Measurements from ENCODE around the gene TIGD4.
A peak's percentile ranks its signal among the peaks of the same experiment; 100 is the strongest.
"Not testable (repeated sequence)": the region's sequence is repeated elsewhere in the genome, so short reads cannot be mapped to it uniquely, and the experiment has no call there.

TIGD4 gene

DNA sequence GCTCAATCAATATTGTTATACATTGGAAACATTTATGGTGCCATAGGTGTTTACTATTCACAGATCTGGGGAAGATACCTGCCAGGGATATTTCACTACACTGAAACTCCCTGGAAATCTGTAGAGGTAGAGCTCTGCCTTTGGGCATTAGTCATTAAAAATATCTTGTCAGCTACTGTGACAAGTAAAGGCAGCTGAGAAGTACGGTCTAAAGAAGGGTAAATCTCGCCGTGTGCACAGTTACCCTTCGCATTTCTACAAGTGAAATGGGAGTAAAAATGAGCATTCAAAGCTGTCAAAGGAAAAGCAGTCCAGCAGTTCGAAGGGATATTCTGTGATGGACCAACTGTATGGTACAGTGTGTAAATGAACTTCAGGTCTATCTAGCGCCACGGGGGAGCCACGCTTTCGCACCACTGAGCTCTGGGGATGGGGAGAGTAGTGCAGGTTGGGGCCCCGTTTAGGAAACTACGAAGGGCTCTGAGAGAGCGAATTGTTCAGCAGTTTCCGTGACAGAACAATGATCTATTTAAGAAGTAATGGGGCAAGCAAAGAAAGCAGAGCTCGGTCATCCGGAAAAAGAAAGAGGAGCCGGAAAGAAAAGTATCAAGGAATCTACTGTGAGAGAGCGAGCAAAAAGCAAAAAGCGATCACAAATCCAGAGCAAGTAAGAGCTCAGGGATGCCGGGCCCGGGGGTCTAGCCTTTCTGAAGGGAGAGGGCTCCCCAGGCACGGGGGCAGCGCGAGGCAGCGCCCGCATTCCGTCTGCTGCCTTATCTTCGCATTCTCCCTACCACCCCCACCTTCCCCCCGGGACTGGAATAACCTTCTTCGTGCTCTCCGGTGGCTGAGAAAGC, 646 bp downstream of the TIGD4 start:
- peak; percentile 38 to 47 for DNase-seq

DNA sequence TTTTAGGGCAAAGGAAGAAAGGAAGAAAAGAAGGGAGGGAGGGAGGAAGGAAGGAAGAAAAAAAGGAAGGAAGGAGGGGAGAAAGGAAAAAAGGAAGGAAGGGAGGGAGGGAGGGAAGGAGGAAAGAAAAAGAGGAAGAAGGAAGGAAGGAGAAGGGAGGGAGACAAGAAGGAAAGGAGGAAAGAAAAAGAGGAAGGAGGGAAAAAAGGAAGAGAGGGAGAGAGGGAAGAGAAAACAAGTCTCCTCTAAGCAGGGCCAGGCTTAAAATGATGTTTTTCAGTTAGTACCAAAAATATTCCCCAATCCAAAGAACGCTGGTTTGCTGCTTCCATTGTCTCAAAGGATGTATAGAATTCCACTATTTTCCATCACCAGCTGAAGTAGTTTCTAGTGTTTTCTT, 2.0 kb downstream of the TIGD4 start:
- DNase-seq = no peak

DNA sequence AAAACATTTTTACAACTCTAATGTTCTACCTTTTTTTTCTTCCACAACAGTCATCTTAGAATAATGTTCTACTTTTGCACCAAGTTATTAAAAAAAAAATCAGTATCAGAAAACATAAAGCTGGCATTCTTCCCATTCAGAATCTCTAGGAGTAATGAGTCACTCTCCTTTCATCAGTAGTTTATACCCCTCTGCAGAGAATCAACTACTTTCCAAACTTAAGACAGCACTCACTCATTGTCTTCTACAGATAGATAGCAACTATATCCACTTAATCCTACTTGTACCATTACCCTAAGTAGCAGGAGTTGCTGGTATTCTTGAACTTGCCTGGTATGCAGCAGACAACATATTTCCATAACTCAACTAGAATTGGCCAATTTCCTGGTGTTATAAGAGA, 3.2 kb downstream of the TIGD4 start:
- no peak for DNase-seq

DNA sequence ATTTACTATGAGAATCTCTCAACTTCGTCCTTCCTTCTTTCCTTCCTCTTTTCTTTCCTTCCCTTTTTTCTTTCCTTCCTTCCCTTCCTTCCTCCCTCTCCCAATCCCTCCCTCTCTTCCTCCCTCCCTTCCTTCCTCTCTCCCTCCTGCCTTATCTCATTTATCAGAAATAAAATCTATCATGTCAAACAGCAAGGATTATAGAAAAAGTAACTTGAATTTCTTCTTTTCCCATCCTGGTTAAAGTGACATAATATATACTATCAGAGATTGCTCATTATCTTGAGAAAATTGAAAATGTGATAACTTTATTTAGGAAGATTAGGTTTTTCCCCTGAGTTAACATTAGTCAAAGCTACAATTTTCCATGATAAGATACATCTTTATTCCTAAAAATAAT, 5.6 kb downstream of the TIGD4 start:
- no peak for DNase-seq

DNA sequence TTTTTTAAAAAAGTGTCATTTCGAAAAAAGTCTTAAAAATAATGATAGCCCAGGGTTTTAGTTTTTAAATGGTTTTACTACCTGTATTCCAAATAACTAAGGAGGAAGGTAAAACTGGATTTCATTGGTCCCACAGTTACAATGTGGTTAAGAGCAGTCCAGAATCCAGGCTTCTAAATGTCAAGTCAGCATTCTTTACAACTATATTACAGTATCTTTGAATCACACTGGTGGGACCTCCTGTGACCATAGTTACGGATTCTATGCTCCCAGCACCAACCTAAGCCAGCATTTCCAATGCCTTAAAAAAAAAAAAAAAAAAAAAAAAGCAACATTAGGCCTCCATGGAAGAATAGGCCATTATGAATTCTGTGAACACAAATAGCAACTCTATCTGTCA, 6.2 kb downstream of the TIGD4 start:
- DNase-seq = no peak

DNA sequence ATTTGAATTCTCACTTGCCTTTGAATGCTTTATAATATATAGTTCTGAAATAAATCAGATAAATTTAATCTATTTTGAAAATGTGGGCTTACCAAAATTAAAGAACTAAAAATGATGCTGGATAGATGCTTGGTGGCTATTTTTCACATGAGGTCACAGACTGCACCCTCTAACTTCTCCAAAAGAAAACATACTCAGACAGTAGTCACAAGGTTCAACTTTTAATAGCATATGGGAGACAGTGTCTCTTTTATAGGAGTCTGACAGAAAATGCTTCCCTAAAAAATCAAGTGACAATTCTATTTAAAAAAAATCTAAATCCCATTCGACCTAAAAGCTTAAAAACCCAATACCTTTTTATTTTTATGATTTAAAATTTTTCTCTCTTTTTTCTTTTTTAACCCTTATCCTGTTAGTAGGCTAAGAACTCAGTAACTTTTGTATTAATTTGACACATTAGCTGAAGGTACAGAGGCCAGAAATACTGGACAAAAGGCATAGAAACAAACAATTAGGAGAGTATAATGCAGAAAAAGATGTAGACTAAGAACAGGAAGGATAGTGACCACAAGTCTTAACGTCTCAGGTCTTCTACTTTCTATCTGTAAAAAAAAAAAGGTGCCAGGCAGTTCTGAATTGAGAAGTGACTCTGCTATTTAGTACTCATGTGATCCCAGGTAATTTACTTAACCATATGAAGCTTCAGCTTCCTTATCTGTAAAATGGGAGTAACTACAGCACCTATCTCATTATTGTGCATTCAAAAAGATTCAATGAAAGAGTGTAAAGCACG, 7.6 kb downstream of the TIGD4 start:
- no peak for DNase-seq

DNA sequence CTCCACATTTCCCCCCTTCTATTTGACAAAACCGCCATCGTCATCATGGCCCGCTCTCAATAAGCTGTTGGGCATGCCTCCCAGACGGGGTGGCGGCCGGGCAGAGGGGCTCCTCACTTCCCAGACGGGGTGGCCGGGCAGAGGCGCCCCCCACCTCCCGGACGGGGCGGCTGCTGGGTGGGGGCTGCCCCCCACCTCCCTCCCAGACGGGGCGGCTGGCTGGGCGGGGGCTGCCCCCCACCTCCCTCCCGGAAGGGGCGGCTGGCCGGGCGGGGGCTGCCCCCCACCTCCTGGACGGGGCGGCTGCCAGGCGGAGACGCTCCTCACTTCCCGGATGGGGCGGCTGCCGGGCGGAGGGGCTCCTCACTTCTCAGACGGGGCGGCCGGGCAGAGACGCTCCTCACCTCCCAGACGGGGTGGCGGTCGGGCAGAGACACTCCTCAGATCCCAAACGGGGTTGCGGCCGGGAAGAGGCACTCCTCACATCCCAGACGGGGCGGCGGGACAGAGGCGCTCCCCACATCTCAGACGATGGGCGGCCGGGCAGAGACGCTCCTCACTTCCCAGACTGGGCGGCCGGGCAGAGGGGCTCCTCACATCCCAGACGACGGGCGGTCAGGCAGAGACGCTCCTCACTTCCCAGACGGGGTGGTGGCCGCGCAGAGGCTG, 14.3 kb downstream of the TIGD4 start:
- not testable (repeated sequence) for DNase-seq

DNA sequence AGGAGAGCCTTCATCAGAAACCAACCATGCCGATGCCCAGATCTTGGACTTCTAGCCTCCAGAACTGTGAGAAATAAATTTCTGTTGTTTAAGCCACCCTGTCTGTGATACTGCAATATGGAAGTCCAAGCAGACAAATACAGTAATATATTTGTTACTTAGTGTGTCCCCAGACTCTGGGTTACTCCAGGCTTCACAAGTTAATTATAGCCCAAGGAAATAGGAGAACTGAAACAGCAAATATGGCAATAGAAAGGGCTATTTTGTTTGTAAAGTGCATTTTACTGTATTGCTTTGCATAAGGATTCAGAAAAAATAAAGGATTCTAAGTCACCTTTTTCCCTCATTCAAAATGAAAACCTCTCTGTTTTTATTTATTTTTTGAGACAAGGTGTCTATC, 15.7 kb downstream of the TIGD4 start:
- no peak for DNase-seq

DNA sequence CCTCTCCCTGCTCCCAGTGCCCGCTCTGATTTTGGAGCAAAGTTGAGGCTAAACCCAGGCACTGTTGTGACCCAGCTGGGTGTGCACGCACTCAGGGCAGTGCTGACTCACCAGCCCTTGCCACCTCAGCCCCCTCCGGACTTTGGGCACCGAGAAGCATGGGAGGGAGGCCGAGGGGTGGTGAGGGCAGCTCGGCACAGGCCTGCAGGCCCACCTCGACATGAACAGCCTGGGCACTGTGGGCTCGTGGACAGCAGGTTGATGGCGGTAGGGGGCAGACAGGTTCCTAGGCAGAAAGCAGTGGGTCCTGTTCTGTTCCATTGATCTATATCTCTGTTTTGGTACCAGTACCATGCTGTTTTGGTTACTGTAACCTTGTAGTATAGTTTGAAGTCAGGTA, 30.9 kb downstream of the TIGD4 start:
- no peak for DNase-seq

DNA sequence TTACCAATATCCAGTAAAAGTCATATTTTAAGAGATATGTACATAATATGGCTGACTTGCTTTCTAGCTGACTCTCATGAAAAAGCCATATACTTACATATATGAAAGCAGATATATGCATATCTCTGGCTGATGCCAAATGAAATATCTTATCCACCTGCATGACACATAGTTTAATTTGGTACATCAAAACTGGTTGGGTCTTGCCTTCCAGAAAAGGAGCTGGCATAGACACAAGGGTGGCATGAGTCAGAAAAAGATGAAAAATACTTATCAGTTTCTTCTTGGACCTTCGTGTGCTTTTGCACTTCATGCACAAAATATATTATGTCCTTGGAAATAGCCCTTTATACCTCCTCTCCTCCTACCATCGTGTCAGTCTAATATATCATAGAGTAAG, 32.1 kb downstream of the TIGD4 start:
- DNase-seq = no peak

DNA sequence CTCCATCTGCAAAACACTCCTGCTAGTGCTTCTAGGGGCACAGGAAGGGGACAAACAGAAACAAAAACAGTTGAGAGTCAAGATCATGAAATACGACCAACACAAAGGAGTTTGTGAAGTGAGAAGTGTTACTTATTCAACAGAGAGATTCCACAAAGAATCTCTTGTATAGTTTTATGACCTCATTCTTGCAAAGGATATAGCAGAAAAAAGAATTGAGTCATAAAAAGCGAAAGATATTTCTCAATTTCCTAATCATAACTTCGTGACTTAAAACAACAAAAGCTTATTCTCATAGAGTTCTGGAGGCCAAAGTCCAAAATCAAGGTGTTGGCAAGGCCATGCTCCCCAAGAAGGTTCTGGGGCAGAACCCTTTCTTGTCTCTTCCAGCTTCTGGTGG, 40.7 kb downstream of the TIGD4 start:
- no peak for DNase-seq

DNA sequence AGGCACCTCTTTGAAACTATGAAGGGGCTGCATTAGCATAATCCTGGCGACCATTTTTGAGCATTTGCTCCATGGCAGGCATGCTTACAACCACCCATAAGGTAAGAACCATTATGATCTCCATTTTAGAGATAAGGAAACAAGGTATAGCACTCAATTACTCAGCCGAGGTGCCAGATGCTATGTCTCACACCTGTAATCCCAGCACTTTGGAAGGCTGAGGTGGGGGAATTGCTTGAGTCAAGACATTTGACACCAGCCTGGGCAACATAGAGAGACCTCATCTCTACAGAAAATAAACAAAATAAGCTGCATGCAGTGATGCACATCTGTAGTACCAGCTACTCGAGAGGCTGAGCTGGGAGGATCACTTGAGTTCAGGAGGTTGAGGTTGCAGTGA, 43.6 kb downstream of the TIGD4 start:
- no peak for DNase-seq

DNA sequence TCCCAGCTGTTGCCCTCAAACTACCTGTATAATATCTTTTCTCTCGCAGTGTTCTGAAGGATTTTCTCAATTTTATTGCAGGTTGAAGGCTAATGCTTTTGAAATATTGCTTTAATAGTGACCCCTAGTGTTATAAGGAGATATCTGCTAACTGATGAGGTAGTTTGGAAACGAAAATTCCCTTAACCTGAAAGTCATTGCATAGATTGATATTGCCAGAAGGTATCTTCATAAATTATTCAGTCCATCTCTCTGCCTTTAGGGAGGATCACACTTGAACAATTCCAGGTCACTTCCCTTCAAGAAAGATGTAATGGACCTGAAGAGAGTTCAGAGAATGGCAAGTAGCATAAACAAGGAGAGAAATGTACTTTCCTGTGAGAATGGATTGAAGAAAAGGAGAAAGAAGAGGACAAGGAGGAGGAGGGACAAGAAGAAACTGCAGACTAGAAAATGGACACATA, 44.1 kb downstream of the TIGD4 start:
- no peak for DNase-seq

DNA sequence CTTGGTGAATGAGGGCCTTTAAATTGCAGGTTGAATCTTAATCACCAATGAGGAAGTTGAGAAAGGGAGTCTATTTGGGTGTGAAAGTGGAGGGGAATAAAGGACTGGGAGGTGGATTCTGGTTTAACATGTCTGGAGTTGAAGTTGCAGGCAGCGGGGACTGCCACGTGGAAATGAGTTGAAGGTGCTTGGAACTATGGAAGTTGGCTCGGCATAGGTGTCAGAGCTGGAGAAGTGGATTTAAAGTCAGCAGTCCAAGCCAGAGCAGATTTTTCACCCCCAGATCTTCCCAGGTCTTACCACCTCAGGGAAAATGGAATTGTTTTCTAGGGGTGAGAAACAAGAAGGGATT, 44.9 kb downstream of the TIGD4 start:
- DNase-seq = no peak

DNA sequence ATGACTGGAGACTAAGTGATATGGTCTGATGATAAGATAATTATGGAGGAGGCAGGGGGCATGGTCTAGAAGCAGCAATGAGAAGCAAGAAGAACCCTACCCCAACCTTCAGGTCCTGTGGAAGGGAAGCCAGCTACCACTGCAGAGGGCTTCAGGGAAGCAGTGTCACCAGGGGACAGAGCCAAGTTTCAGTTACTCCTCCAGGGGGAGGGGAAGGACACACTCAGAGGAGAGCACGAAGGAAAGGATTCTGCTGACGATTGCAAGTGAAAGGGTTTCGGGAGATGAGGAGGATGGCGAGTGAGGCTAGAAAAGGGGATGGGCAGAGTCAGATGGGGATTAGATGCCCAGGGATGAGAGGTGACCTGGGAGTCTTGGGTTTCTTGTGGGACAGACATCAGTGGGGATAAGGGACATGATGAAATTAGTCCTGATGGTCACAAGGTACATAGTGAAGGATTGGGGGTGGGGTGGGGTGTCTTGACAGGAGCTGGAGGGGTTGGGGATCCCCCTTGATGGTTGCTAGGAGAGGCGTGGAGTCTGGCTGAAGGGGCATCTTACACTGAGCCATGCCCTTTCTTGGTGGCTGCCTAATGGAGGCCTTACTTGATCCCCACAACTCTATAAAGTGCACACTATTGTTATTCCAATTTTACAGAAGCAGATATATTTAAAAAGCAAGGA, 45.4 kb downstream of the TIGD4 start:
- no peak for DNase-seq

DNA sequence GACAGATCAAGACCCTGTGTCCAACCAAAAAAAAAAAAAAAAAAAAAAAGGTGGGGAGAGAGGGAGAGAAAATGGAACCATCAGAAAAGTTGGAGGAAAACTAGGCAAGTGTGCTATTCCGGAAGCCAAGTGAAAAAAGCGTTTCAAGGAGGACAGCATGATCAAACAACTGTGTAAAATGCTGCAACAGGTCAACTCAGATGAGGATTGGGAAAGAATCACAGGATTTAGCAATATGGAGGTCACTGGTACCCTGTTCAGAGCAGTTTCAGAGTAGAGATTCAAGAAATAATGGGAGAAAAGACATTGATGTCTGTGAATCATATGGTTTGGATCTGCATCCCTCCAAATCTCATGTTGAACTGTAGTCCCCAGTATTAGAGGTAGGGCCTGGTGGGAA, 47.5 kb downstream of the TIGD4 start:
- no peak for DNase-seq

DNA sequence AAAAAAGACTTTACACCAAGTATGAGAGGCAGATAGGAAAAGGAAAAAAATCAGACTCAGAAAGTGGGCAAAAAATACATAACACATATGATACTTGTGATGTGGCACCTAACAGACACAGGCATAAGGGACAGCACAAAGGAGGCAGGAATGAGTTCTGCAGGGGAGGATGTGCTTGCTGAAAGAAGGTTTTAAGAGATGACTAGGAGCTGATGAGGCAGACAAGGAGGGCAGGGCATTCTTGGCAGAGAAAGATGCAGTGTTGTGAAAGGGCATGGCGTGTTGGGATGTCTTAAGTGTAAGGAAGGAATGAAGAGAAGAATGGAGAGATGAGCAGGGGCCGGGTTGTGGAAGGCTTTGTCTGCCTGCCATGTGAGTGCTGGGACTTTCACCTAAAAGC, 50.1 kb downstream of the TIGD4 start:
- no peak for DNase-seq

DNA sequence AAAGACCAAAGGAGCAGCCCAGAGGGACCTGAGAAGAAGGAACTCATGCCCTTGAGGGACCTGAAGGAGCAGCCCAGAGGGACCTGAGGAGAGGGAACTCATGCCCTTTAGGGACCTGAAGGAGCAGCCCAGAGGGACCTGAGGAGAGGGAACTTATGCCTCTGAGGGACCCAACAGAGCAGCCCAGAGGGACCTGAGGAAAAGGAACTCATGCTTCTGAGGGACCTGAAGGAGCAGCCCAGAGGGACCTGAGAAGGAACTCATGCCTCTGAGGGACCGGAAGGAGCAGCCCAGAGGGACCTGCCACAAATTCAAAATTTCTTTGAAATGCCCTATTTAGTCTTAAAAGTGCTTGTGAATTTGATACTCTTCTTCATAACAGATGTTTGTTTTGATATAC, 51.2 kb downstream of the TIGD4 start:
- no peak for DNase-seq

DNA sequence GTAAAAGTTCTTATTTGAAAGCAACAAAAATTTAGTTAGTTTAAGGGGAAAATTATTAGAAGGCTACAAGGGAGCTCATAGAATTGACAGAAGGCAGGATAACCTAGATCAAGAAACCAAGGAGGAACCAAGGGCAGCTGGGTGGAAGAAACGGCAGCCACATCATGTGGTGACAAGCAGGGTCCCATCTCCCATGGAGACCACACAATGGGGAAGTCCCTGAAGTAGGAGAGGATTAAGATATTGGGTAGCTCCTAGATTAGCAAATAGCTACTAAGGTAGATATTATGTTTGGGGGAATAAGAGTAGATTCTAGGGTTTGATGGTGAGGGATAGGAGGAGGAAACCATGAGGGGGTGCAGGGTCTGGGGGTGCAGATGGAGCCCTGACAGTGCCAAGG, 51.7 kb downstream of the TIGD4 start:
- DNase-seq = no peak

DNA sequence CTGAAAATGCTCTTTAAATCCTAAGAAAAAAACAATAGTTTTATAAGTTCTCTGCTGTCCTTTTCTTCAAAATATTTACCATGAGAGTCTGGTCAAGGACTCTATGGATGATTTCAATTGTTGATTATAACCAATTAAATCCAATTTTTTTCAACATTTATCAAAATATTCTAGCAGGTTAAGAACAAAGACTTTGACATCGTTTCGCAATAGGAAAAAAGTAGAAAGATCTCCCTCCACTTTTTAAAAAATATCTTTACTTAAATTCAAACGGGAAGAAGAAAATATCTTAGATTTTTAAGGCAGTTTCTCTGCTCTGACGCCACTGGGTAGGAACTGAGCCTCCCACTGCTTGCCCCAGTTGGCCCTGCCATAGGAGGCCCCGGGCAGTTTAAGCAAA, 55.0 kb downstream of the TIGD4 start:
- no peak for DNase-seq

DNA sequence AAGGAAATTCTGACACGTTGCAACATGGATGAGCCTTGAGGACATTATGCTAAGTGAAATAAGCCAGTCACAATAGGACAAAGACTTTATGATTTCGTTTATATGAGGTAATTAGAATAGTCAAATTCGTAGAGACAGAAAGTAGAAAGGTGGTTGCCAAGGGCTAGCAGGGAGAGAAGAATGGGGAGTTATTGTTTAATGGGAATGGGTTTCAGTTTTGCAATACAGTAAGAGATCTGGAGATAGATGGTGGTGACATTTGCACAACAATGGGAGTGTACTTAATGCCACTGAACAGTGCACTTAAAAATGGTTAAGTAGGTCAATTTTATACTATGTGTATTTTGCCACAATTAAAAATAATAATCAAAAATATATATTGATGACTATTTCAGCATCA, 56.3 kb downstream of the TIGD4 start:
- DNase-seq = no peak

DNA sequence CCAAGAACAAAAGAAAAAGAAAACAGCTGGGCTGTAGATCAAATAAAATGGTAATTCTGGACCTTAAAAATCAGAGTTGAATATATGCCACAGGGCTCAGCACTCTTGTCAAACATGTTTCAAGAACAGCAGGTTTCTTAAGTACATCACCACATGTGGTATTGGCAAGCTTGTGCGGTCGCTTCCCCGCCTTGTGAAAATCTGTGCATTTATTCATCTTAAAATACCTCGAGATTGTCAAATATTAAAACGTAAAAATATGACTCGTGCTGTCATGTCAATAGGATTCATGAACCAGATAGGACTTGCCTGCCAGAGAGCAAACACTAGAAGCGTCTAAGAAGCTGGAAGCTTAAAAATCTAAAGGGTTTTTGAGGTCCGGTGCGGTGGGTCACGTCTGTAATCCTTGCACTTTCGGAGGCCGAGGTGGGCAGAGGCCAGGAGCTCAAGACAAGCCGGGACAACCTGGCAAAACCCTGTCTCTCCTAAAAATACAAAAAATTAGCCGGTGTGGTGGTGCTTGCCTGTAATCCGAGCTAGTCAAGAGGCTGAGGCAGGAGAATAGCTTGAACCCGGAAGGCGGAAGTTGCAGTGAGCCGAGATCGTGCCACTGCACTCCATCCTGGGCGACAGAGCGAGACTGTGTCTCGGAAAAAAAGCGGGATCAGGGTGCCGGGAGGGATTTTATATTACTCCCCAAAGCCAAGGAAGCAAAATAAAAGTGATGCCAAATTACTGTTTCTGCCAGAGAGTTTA, 59.6 kb downstream of the TIGD4 start:
- DNase-seq = no peak

Data from stimulated activated CD4-positive, alpha-beta T cell treated with anti-CD3 and anti-CD28 coated beads, Interleukin-2, amount 100 ng/mL, for 24 hours (primary cell).